ENCODE data around the gene KRT1.

GRCh38 chr12:52703878-52704277, 23.7 kb upstream of the KRT1 start:
- TF ChIP-seq, protein P1, sequence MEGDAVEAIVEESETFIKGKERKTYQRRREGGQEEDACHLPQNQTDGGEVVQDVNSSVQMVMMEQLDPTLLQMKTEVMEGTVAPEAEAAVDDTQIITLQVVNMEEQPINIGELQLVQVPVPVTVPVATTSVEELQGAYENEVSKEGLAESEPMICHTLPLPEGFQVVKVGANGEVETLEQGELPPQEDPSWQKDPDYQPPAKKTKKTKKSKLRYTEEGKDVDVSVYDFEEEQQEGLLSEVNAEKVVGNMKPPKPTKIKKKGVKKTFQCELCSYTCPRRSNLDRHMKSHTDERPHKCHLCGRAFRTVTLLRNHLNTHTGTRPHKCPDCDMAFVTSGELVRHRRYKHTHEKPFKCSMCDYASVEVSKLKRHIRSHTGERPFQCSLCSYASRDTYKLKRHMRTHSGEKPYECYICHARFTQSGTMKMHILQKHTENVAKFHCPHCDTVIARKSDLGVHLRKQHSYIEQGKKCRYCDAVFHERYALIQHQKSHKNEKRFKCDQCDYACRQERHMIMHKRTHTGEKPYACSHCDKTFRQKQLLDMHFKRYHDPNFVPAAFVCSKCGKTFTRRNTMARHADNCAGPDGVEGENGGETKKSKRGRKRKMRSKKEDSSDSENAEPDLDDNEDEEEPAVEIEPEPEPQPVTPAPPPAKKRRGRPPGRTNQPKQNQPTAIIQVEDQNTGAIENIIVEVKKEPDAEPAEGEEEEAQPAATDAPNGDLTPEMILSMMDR (IDR thresholded peaks at IDR 0.05 in 2 of 3, conservative IDR thresholded peaks at IDR 0.05 in 1 of 3; ENCODE audit: control insufficient read depth in 2 of 3, extremely low read depth in 1 of 3, insufficient read depth in 1 of 3, low read depth in 3 of 3, low read length in 3 of 3) = no peak
- TF ChIP-seq SIN3A (IDR thresholded peaks at IDR 0.05; ENCODE audit: low read depth, low read length) = no peak

All from GM12878 (cell line).